ENCODE measurements around the gene SCRT2.

DNA sequence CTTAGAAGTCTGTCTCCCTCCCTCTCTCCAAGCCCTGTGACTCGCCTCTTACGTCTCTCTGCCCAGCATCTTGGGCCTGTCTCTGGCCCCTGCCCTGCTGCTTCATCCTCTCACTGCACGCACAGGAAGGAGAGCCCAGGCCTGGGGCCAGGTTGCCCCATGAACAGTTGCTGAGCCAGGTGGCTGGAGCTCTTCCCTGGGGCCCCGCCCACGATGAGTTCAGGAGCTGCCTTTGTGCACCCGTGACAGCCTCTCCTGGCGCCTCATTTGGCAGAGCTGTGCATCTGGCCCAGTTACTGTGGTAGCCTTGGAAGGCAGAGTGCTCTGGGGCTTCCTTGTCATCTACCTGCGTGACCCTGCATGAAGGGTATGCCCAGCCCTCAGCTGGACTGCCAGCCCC is 48.2 kb upstream of the SCRT2 start:
- TF ChIP-seq, protein P1, sequence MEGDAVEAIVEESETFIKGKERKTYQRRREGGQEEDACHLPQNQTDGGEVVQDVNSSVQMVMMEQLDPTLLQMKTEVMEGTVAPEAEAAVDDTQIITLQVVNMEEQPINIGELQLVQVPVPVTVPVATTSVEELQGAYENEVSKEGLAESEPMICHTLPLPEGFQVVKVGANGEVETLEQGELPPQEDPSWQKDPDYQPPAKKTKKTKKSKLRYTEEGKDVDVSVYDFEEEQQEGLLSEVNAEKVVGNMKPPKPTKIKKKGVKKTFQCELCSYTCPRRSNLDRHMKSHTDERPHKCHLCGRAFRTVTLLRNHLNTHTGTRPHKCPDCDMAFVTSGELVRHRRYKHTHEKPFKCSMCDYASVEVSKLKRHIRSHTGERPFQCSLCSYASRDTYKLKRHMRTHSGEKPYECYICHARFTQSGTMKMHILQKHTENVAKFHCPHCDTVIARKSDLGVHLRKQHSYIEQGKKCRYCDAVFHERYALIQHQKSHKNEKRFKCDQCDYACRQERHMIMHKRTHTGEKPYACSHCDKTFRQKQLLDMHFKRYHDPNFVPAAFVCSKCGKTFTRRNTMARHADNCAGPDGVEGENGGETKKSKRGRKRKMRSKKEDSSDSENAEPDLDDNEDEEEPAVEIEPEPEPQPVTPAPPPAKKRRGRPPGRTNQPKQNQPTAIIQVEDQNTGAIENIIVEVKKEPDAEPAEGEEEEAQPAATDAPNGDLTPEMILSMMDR (IDR thresholded peaks at IDR 0.05), result no peak
- no peak for TF ChIP-seq ZFX (IDR thresholded peaks at IDR 0.05; ENCODE audit: borderline replicate concordance)

All from 22Rv1 (cell line).